ENCODE measurements around the gene P4HA1.
A peak's percentile ranks its signal among the peaks of the same experiment; 100 is the strongest.
"Not testable (repeated sequence)": the region's sequence is repeated elsewhere in the genome, so short reads cannot be mapped to it uniquely, and the experiment has no call there.

P4HA1 gene

DNA sequence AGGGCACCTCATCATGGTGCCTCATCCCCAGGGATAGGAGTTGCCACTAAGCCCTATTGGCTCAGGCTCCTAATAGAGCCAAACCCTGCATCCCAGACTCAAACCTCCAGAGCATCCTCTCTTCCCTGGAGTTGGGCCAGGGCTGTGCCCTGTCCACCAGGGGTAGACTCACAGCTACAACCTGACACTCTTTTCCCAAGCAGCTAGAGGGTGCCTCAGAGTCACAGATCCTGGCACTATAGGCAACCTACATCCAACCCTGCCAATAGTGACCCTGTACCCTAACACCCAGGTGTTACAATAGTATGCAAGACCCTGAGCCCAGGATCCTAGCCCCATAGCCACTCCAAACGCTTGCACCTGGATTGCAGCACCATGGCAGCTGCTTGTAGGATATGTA, 78.0 kb downstream of the P4HA1 start:
- no peaks in the 10 kb centered on the region for H3K4me1 ChIP-seq (ENCODE audit: control insufficient read depth, insufficient read depth, low read length, poor library complexity, severe bottlenecking)
- H3K36me3 ChIP-seq (ENCODE audit: control insufficient read depth, insufficient read depth, low read length) = peaks cover 55% of the 10 kb centered on the region
- 100% methylated on average over 1 of the region's 1 CpG; no CpG with 5 or more reads in 1 of the 2 experiments for WGBS, 2 experiments (ENCODE audit: insufficient coverage in 2 of 2)
- H3K9me3 ChIP-seq (ENCODE audit: control insufficient read depth, low read length) = no peaks in the 10 kb centered on the region
- no peak overlapping the region for H3K27ac ChIP-seq (ENCODE audit: low read depth, low read length, severe bottlenecking)
- H3K4me3 ChIP-seq (ENCODE audit: extremely low read depth, insufficient read depth, low read length, poor library complexity, severe bottlenecking) = no peak overlapping the region

DNA sequence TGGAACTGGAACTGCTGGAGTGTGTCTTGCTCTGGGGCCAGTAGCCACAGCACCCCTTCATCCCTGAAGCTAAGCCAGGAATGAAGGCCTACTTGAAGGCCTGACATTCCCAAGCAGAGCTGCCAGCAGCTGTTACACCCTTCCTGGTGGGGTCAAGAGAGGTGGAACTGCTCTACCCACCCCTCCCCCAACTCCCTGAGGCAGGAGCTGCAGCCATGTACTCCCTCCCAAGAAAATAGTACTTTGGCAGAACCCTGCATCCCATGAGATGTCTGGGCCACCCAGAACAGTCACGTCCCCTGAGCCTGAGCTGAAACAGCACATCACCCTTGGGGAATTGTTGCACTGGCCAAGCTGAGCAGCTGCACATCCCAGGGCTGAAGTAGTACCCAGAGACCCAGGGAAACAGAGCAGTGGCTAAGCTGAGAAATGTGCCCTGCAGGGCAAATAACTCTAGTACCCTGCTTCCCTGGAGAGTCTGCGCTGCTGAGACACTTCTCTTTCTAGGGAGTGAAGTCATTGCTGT, 78.6 kb downstream of the P4HA1 start:
- peak overlapping the region; percentile 23 for H3K27ac ChIP-seq (ENCODE audit: low read depth, low read length, severe bottlenecking)
- no peak overlapping the region for H3K4me3 ChIP-seq (ENCODE audit: extremely low read depth, insufficient read depth, low read length, poor library complexity, severe bottlenecking)
- H3K9me3 ChIP-seq (ENCODE audit: control insufficient read depth, low read length) = no peaks in the 10 kb centered on the region
- H3K4me1 ChIP-seq (ENCODE audit: control insufficient read depth, insufficient read depth, low read length, poor library complexity, severe bottlenecking) = no peaks in the 10 kb centered on the region
- peaks cover 59% of the 10 kb centered on the region for H3K36me3 ChIP-seq (ENCODE audit: control insufficient read depth, insufficient read depth, low read length)
- 80 to 94% methylated on average over 1 to 2 of the region's 2 CpGs for WGBS, 2 experiments (ENCODE audit: insufficient coverage in 2 of 2)

DNA sequence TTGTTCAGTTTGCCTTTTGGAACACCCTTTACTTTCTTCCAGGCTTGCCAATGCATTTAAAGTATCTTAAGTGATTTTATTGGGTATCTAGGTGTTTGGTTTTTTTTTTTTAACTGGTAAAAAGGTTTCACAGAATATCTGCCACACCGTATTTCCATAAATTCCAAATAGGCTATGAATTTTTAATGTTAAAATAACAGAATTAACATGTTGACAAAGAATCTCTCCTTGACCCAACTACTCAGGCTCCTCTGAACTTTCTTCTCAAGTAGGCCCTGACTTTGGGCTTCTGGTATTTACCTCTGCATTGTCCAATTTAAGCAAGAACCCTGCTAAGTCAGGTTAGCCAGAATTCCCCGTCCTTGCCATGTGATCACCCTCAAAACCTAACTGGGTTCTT, 80.9 kb downstream of the P4HA1 start:
- peaks cover 45% of the 10 kb centered on the region for H3K36me3 ChIP-seq (ENCODE audit: control insufficient read depth, insufficient read depth, low read length)
- no peaks in the 10 kb centered on the region for H3K4me1 ChIP-seq (ENCODE audit: control insufficient read depth, insufficient read depth, low read length, poor library complexity, severe bottlenecking)
- H3K27ac ChIP-seq (ENCODE audit: low read depth, low read length, severe bottlenecking) = no peak overlapping the region
- H3K9me3 ChIP-seq (ENCODE audit: control insufficient read depth, low read length) = no peaks in the 10 kb centered on the region
- no peak overlapping the region for H3K4me3 ChIP-seq (ENCODE audit: extremely low read depth, insufficient read depth, low read length, poor library complexity, severe bottlenecking)
- whole genome bisulfite sequencing, 2 experiments (ENCODE audit: insufficient coverage in 2 of 2) = 100% methylated on average over 1 of the region's 2 CpGs

DNA sequence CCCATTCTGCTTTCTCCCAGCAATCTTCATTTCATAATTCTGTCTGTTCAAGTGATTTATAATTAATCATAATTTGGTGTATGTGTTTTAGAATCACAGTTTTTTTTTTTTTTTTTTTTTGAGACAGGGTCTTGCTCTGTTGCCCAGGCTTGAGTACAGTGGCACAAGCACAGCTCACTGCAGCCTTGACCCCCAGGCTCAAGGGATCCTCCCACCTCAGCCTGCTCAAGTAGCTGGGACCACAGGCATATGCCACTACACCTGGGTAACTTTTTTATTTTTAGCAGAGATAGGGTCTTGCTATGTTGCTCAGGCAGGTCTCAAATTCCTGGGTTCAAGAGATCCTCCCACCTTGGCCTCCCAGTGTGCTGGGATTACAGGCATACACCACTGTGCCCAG, 92.8 kb downstream of the P4HA1 start:
- Histone ChIP-seq H3K9me3 (ENCODE audit: control insufficient read depth, low read length) (no peaks in the 10 kb centered on the region), H3K4me1 (ENCODE audit: control insufficient read depth, insufficient read depth, low read length, poor library complexity, severe bottlenecking) (no peaks in the 10 kb centered on the region), H3K27ac (ENCODE audit: low read depth, low read length, severe bottlenecking) (no peak overlapping the region), H3K4me3 (ENCODE audit: extremely low read depth, insufficient read depth, low read length, poor library complexity, severe bottlenecking) (no peak overlapping the region), H3K36me3 (ENCODE audit: control insufficient read depth, insufficient read depth, low read length) (peaks cover 37% of the 10 kb centered on the region)

DNA sequence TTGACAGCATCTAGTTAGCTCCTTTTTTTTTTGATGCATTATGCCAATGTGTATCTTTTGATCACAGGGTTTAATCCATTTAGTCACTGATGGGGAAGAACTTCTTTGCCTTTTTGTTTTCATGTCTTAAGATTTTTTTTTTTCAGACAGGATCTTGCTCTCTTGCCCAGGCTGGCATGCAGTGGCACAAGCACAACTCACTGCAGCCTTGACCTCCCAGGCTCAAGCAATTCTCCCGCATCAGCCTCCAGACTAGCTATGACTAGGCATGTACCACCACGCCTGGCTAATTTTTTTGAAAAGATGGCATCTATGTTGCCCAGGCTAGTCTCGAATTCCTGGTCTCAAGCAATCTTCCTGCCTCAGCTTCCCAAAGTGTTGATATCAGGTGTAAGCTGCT, 95.7 kb downstream of the P4HA1 start:
- no peaks in the 10 kb centered on the region for H3K4me1 ChIP-seq (ENCODE audit: control insufficient read depth, insufficient read depth, low read length, poor library complexity, severe bottlenecking)
- peaks cover 15% of the 10 kb centered on the region for H3K36me3 ChIP-seq (ENCODE audit: control insufficient read depth, insufficient read depth, low read length)
- H3K9me3 ChIP-seq (ENCODE audit: control insufficient read depth, low read length) = peaks cover 5% of the 10 kb centered on the region
- WGBS, 2 experiments (ENCODE audit: insufficient coverage in 2 of 2) = 92 to 94% methylated on average over 3 of the region's 3 CpGs
- H3K27ac ChIP-seq (ENCODE audit: low read depth, low read length, severe bottlenecking) = no peak overlapping the region
- no peak overlapping the region for H3K4me3 ChIP-seq (ENCODE audit: extremely low read depth, insufficient read depth, low read length, poor library complexity, severe bottlenecking)

DNA sequence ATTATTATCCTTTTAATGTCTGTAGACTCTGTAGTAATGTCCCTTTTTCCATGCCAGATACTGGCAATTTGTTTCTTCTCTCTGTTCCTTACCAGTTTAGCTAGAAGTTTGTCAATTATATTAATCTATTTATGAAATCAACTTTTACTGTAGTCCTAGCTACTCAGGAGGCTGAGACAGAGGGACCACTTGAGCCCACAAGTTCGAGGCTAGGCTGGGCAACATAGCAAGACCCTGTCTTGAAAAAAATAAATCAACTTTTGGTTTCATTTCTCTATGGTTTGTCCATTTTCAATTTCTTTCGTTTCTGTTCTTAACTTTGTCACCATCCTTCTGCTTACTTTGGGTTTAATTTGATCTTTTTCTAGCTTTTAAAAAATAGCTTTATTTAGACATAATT, 99.6 kb downstream of the P4HA1 start:
- H3K9me3 ChIP-seq (ENCODE audit: control insufficient read depth, low read length) = peaks cover 5% of the 10 kb centered on the region
- H3K4me1 ChIP-seq (ENCODE audit: control insufficient read depth, insufficient read depth, low read length, poor library complexity, severe bottlenecking) = no peaks in the 10 kb centered on the region
- H3K27ac ChIP-seq (ENCODE audit: low read depth, low read length, severe bottlenecking) = no peak overlapping the region
- WGBS, 2 experiments (ENCODE audit: insufficient coverage in 2 of 2) = 100% methylated on average over 1 to 2 of the region's 2 CpGs
- H3K36me3 ChIP-seq (ENCODE audit: control insufficient read depth, insufficient read depth, low read length) = no peaks in the 10 kb centered on the region
- no peak overlapping the region for H3K4me3 ChIP-seq (ENCODE audit: extremely low read depth, insufficient read depth, low read length, poor library complexity, severe bottlenecking)

DNA sequence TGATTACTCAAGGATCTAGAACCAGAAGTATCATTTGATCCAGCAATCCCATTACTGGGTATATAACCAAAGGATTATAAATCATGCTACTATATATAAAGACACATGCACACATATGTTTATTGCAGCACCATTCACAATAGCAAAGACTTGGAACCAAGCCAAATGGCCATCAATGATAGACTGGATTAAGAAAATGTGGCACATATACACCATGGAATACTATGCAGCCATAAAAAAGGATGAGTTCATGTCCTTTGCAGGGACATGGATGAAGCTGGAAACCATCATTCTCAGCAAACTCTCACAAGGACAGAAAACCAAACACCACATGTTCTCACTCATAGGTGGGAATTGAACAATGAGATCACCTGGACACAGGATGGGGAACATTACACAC, 101.2 kb downstream of the P4HA1 start:
- H3K27ac ChIP-seq (ENCODE audit: low read depth, low read length, severe bottlenecking); H3K4me1 ChIP-seq (ENCODE audit: control insufficient read depth, insufficient read depth, low read length, poor library complexity, severe bottlenecking); H3K36me3 ChIP-seq (ENCODE audit: control insufficient read depth, insufficient read depth, low read length); H3K4me3 ChIP-seq (ENCODE audit: extremely low read depth, insufficient read depth, low read length, poor library complexity, severe bottlenecking); H3K9me3 ChIP-seq (ENCODE audit: control insufficient read depth, low read length): not testable (repeated sequence)

DNA sequence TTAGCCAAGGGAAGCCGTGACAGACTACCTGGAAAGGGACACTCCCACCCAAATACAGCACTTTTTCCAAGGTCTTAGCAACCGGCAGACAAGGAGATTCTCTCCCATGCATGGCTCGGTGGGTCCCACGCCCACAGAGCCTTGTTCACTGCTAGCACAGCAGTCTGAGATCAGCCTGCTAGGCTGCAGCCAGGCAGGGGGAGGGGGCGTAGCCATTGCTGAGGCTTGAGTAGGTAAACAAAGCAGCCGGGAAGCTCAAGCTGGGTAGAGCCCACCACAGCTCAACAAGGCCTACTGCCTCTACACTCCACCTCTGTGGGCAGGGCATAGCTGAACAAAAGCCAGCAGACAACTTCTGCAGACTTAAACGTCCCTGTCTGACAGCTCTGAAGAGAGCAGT, 106.9 kb downstream of the P4HA1 start:
- H3K4me3 ChIP-seq (ENCODE audit: extremely low read depth, insufficient read depth, low read length, poor library complexity, severe bottlenecking); H3K4me1 ChIP-seq (ENCODE audit: control insufficient read depth, insufficient read depth, low read length, poor library complexity, severe bottlenecking); H3K27ac ChIP-seq (ENCODE audit: low read depth, low read length, severe bottlenecking); H3K36me3 ChIP-seq (ENCODE audit: control insufficient read depth, insufficient read depth, low read length); H3K9me3 ChIP-seq (ENCODE audit: control insufficient read depth, low read length): not testable (repeated sequence)
- 73 to 76% methylated on average over 5 of the region's 7 CpGs for WGBS, 2 experiments (ENCODE audit: insufficient coverage in 2 of 2)

DNA sequence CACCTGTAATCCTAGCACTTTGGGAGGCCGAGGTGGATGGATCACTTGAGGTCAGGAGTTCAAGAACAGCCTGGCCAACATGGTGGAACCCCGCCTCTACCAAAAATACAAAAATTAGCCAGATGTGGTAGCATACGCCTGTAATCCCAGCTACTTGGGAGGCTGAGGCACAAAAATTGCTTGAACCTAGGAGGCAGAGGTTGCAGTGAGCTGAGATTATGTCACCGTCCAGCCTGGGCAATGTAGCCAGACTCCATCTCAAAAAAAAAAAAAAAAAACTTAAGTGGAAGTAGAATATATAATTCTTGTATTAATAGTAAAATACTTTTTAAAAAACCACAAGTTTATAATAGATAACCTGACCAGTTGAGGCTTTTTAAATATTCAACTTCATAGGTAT, 112.0 kb downstream of the P4HA1 start:
- not testable (repeated sequence) for H3K27ac ChIP-seq (ENCODE audit: low read depth, low read length, severe bottlenecking); H3K4me3 ChIP-seq (ENCODE audit: extremely low read depth, insufficient read depth, low read length, poor library complexity, severe bottlenecking); H3K36me3 ChIP-seq (ENCODE audit: control insufficient read depth, insufficient read depth, low read length); H3K4me1 ChIP-seq (ENCODE audit: control insufficient read depth, insufficient read depth, low read length, poor library complexity, severe bottlenecking)
- H3K9me3 ChIP-seq (ENCODE audit: control insufficient read depth, low read length) = peaks cover 14% of the 10 kb centered on the region
- WGBS, 2 experiments (ENCODE audit: insufficient coverage in 2 of 2) = 76 to 80% methylated on average over 2 of the region's 4 CpGs

DNA sequence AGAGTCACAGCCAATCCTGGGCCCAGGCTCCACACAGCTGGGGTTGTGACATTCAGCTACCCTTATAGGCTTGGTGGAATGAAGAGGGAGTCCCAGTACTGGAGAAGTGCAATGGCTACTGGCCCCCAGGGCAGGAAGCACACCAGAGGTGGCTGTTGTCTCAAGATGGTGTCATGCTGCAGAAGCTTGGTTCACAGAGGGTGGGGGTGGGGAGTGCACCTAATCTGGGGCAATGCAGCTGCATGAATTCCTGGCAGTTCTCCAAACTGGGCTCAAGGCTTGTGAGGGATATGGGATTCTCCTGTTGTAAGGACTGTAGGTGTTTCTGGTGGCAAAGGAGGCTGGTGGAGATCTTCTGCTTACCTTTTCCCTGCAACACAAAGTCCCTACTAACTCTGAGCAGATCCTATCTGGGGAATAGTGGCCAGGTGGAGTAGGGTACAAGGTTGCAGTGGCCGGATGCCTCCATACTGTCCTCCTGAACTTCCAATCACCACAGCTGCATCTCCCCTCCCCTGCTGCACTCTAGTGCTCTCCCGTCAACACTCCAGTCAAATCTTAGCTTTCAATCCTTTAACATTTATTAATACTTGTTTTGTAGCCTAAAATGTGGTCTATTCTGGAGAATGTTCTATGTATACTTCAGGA, 114.7 kb downstream of the P4HA1 start:
- Histone ChIP-seq H3K36me3 (ENCODE audit: control insufficient read depth, insufficient read depth, low read length) (no peaks in the 10 kb centered on the region), H3K4me1 (ENCODE audit: control insufficient read depth, insufficient read depth, low read length, poor library complexity, severe bottlenecking) (no peaks in the 10 kb centered on the region), H3K27ac (ENCODE audit: low read depth, low read length, severe bottlenecking) (no peak overlapping the region), H3K9me3 (ENCODE audit: control insufficient read depth, low read length) (peaks cover 21% of the 10 kb centered on the region), H3K4me3 (ENCODE audit: extremely low read depth, insufficient read depth, low read length, poor library complexity, severe bottlenecking) (no peak overlapping the region)
- 100% methylated on average over 1 of the region's 2 CpGs; no CpG with 5 or more reads in 1 of the 2 experiments for WGBS, 2 experiments (ENCODE audit: insufficient coverage in 2 of 2)

DNA sequence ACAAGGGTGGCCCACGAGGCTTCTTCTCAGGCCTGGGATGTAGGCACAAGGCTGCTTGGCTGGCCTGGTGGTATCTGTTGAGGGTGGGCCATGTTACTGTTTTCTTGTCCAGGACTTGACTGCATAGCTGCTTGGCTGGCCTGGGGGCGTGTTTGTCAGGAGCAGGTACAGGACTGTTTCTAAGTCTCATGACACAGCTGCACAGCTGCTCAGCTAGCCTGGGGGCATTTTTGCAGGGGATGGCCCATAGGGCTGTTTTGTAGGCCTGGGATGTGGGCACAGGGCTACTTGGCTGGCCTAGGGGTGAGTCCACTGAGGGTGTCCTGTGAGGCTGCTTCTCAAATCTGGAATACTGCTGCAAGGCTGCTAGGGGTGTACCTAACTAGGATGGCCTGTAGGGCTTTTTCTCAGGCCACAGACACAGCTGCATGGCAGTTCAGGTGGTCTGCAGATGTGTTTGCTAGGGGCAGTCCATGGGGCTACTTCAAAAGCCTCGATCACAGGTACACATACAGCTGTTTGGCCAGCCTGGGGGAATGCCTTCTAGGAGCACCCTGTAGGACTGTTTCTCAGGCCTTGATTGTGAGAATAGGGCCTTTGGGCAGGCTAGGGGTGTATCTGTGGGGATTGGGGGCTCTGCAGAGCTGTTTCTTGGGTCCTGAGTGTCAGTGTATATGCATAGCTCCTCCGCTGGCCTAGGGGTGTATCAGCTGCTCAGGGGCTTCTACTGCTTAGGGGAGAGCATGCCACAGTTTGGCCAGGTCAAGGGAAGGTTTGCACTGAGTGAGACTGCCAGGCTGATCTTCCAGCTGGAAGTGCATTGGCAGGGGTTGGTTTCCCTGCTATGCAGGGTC, 115.4 kb downstream of the P4HA1 start:
- no peaks in the 10 kb centered on the region for H3K36me3 ChIP-seq (ENCODE audit: control insufficient read depth, insufficient read depth, low read length)
- H3K4me1 ChIP-seq (ENCODE audit: control insufficient read depth, insufficient read depth, low read length, poor library complexity, severe bottlenecking) = no peaks in the 10 kb centered on the region
- peaks cover 26% of the 10 kb centered on the region for H3K9me3 ChIP-seq (ENCODE audit: control insufficient read depth, low read length)
- no peak overlapping the region for H3K4me3 ChIP-seq (ENCODE audit: extremely low read depth, insufficient read depth, low read length, poor library complexity, severe bottlenecking)
- 90 to 97% methylated on average over 4 of the region's 4 CpGs for WGBS, 2 experiments (ENCODE audit: insufficient coverage in 2 of 2)
- no peak overlapping the region for H3K27ac ChIP-seq (ENCODE audit: low read depth, low read length, severe bottlenecking)

Measured in mesodermal cell (in vitro differentiated cells).